Measurements from ENCODE around the gene MYF5.

DNA sequence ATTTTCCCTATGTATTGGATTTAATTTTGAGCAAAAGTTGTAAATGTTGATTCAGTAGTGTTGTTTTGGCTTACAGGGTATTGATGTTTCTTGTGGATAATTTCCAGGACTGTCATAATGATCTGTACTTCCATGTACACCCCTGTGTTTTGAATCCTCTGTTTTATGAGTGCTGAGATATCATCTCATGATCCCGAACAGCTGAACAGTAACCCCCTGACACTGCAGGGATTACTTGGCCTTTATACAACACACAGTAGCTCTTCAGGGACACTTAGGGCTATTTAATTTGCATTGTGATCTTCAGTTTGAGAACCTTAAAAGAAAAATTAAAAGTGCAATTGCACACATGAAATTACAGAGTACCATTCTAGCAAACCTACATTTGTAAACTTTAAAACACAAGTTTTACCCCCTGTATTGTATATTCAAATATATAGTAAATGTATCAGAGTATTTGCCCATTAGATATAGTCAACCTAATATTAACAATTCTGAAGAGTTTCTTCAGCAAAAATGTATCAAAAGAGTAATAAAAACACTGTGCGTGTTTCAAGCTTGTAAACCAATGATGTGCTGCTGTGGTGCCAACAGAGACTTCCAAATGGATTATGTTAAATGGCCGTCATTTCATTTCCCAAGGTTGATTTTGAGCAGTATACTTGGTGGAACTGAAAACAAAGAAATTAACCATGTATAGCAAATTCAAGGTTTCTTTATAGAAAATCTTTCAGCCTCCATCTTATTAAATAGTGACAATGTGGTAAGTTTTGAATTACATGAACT, 37.2 kb upstream of the MYF5 start:
- no peak for TF ChIP-seq POLR2A (IDR thresholded peaks at IDR 0.05)
- TF ChIP-seq, protein P1, sequence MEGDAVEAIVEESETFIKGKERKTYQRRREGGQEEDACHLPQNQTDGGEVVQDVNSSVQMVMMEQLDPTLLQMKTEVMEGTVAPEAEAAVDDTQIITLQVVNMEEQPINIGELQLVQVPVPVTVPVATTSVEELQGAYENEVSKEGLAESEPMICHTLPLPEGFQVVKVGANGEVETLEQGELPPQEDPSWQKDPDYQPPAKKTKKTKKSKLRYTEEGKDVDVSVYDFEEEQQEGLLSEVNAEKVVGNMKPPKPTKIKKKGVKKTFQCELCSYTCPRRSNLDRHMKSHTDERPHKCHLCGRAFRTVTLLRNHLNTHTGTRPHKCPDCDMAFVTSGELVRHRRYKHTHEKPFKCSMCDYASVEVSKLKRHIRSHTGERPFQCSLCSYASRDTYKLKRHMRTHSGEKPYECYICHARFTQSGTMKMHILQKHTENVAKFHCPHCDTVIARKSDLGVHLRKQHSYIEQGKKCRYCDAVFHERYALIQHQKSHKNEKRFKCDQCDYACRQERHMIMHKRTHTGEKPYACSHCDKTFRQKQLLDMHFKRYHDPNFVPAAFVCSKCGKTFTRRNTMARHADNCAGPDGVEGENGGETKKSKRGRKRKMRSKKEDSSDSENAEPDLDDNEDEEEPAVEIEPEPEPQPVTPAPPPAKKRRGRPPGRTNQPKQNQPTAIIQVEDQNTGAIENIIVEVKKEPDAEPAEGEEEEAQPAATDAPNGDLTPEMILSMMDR (IDR thresholded peaks at IDR 0.05) = no peak
